ENCODE data around the gene SCO2. TPM values are rescaled to one million over a fixed set of nuclear protein-coding genes. Genes with fewer than 3 reads are reported as not detected.
A peak's percentile ranks its signal among the peaks of the same experiment; 100 is the strongest.

Gene SCO2
- polyA plus RNA-seq: 10 to 100 TPM in 1 of 3 donors, 1 to 10 TPM in 2; 8.3 to 14.8 (median 9.9) TPM

GRCh38 chr22:50525104-50525857, at the start of gene SCO2:
Gene SCO2 (minus strand): TSS chr22:50525598. CDS start chr22:50524411, 1,187 bp downstream.
- peak; percentile 97 to 98 (median 98) for DNase-seq
- H3K4me1 Mint-ChIP-seq: peaks cover 27 to 29% of the 10 kb centered on the region in 2 donors
- no peaks in the 10 kb centered on the region for H3K36me3 Mint-ChIP-seq
- peaks cover 9 to 16% (median 13%) of the 10 kb centered on the region in 3 donors for H3K27me3 Mint-ChIP-seq (ENCODE audit: low read depth in 3 of 3)
- no peaks in the 10 kb centered on the region for H3K9me3 Mint-ChIP-seq
- peak within 1 kb of the TSS; percentile 73 to 92 (median 86) for H3K27ac Mint-ChIP-seq
- peak within 1 kb of the TSS; percentile 84 to 89 (median 87) for H3K4me3 Mint-ChIP-seq

- Mint-ChIP-seq H3K27ac (no peak overlapping the region), H3K4me1 (peaks cover 5 to 8% of the 10 kb centered on the region in 2 donors), H3K27me3 (ENCODE audit: low read depth in 3 of 3) (peaks cover 0 to 2% (median 2%) of the 10 kb centered on the region in 3 donors), H3K36me3 (peaks cover 0 to 6% (median 0%) of the 10 kb centered on the region in 3 donors), H3K4me3 (no peak overlapping the region), H3K9me3 (no peaks in the 10 kb centered on the region)
- no peak for DNase-seq
Observed at GRCh38 chr22:50574383-50574755, 49.0 kb upstream of the SCO2 start.

- no peak overlapping the region for H3K27ac Mint-ChIP-seq
- H3K4me1 Mint-ChIP-seq: peaks cover 5 to 8% of the 10 kb centered on the region in 2 donors
- peaks cover 0 to 2% (median 2%) of the 10 kb centered on the region in 3 donors for H3K27me3 Mint-ChIP-seq (ENCODE audit: low read depth in 3 of 3)
- no peak for DNase-seq
- H3K4me3 Mint-ChIP-seq: no peak overlapping the region
- no peaks in the 10 kb centered on the region for H3K9me3 Mint-ChIP-seq
- peaks cover 0 to 8% (median 0%) of the 10 kb centered on the region in 3 donors for H3K36me3 Mint-ChIP-seq
Observed at GRCh38 chr22:50573491-50574382, 48.3 kb upstream of the SCO2 start.

- no peaks in the 10 kb centered on the region for H3K9me3 Mint-ChIP-seq
- H3K4me1 Mint-ChIP-seq: peaks cover 5 to 8% of the 10 kb centered on the region in 2 donors
- no peak for DNase-seq
- peaks cover 0 to 8% (median 0%) of the 10 kb centered on the region in 3 donors for H3K36me3 Mint-ChIP-seq
- peaks cover 0 to 2% (median 2%) of the 10 kb centered on the region in 3 donors for H3K27me3 Mint-ChIP-seq (ENCODE audit: low read depth in 3 of 3)
- no peak overlapping the region for H3K27ac Mint-ChIP-seq
- H3K4me3 Mint-ChIP-seq: no peak overlapping the region
Observed at GRCh38 chr22:50572965-50573364, 47.6 kb upstream of the SCO2 start.

GRCh38 chr22:50571264-50572175, 46.1 kb upstream of the SCO2 start:
- DNase-seq: no peak
- H3K9me3 Mint-ChIP-seq: no peaks in the 10 kb centered on the region
- no peaks in the 10 kb centered on the region for H3K4me1 Mint-ChIP-seq
- no peak overlapping the region for H3K27ac Mint-ChIP-seq
- peaks cover 0 to 2% (median 0%) of the 10 kb centered on the region in 3 donors for H3K27me3 Mint-ChIP-seq (ENCODE audit: low read depth in 3 of 3)
- H3K4me3 Mint-ChIP-seq: no peak overlapping the region
- peaks cover 0 to 8% (median 0%) of the 10 kb centered on the region in 3 donors for H3K36me3 Mint-ChIP-seq

GRCh38 chr22:50570861-50571260, 45.5 kb upstream of the SCO2 start:
- Mint-ChIP-seq H3K27me3 (ENCODE audit: low read depth in 3 of 3) (peaks cover 0 to 2% (median 0%) of the 10 kb centered on the region in 3 donors), H3K36me3 (peaks cover 0 to 4% (median 0%) of the 10 kb centered on the region in 3 donors), H3K4me3 (no peak overlapping the region), H3K27ac (no peak overlapping the region), H3K9me3 (no peaks in the 10 kb centered on the region), H3K4me1 (no peaks in the 10 kb centered on the region)
- DNase-seq: no peak

- Mint-ChIP-seq H3K4me1 (no peaks in the 10 kb centered on the region), H3K9me3 (no peaks in the 10 kb centered on the region), H3K27me3 (ENCODE audit: low read depth in 3 of 3) (peaks cover 0 to 2% (median 1%) of the 10 kb centered on the region in 3 donors), H3K4me3 (no peak overlapping the region), H3K27ac (no peak overlapping the region), H3K36me3 (peaks cover 0 to 4% (median 0%) of the 10 kb centered on the region in 3 donors)
- DNase-seq: no peak
Observed at GRCh38 chr22:50569896-50570535, 44.6 kb upstream of the SCO2 start.

- Mint-ChIP-seq H3K27ac (no peak overlapping the region), H3K4me1 (no peaks in the 10 kb centered on the region), H3K27me3 (ENCODE audit: low read depth in 3 of 3) (peaks cover 0 to 2% (median 1%) of the 10 kb centered on the region in 3 donors), H3K36me3 (peaks cover 0 to 4% (median 0%) of the 10 kb centered on the region in 3 donors), H3K4me3 (no peak overlapping the region), H3K9me3 (no peaks in the 10 kb centered on the region)
- DNase-seq: no peak
Observed at GRCh38 chr22:50569041-50569459, 43.7 kb upstream of the SCO2 start.

- DNase-seq: no peak
- Mint-ChIP-seq H3K27ac (no peak overlapping the region), H3K4me3 (no peak overlapping the region), H3K4me1 (peaks cover 2 to 3% of the 10 kb centered on the region in 2 donors), H3K9me3 (no peaks in the 10 kb centered on the region), H3K36me3 (peaks cover 0 to 4% (median 0%) of the 10 kb centered on the region in 3 donors), H3K27me3 (ENCODE audit: low read depth in 3 of 3) (peaks cover 0 to 2% (median 1%) of the 10 kb centered on the region in 3 donors)
Observed at GRCh38 chr22:50568626-50569025, 43.2 kb upstream of the SCO2 start.

GRCh38 chr22:50567721-50568252, 42.4 kb upstream of the SCO2 start:
- peaks cover 1 to 5% (median 5%) of the 10 kb centered on the region in 3 donors for H3K27me3 Mint-ChIP-seq (ENCODE audit: low read depth in 3 of 3)
- peaks cover 0 to 4% (median 0%) of the 10 kb centered on the region in 3 donors for H3K36me3 Mint-ChIP-seq
- peaks cover 10 to 11% of the 10 kb centered on the region in 2 donors for H3K4me1 Mint-ChIP-seq
- no peaks in the 10 kb centered on the region for H3K9me3 Mint-ChIP-seq
- DNase-seq: no peak
- no peak overlapping the region for H3K27ac Mint-ChIP-seq
- H3K4me3 Mint-ChIP-seq: no peak overlapping the region

- peaks cover 8 to 16% (median 9%) of the 10 kb centered on the region in 3 donors for H3K27me3 Mint-ChIP-seq (ENCODE audit: low read depth in 3 of 3)
- peaks cover 0 to 1% (median 0%) of the 10 kb centered on the region in 3 donors for H3K36me3 Mint-ChIP-seq
- no peak for DNase-seq
- H3K4me1 Mint-ChIP-seq: peaks cover 22 to 26% of the 10 kb centered on the region in 2 donors
- no peaks in the 10 kb centered on the region for H3K9me3 Mint-ChIP-seq
- H3K4me3 Mint-ChIP-seq: peak overlapping the region in 2 of 5 donors; percentile 23 to 29
- H3K27ac Mint-ChIP-seq: peak overlapping the region in 1 of 6 donors; percentile 40
Observed at GRCh38 chr22:50564289-50564688, 38.9 kb upstream of the SCO2 start.

GRCh38 chr22:50563413-50564160, 38.2 kb upstream of the SCO2 start:
- H3K27ac Mint-ChIP-seq: peak overlapping the region; percentile 15 to 94 (median 90)
- DNase-seq: no peak
- H3K36me3 Mint-ChIP-seq: no peaks in the 10 kb centered on the region
- peak overlapping the region; percentile 92 to 97 (median 94) for H3K4me3 Mint-ChIP-seq
- peaks cover 22 to 26% of the 10 kb centered on the region in 2 donors for H3K4me1 Mint-ChIP-seq
- H3K9me3 Mint-ChIP-seq: no peaks in the 10 kb centered on the region
- peaks cover 8 to 16% (median 9%) of the 10 kb centered on the region in 3 donors for H3K27me3 Mint-ChIP-seq (ENCODE audit: low read depth in 3 of 3)

Data from immature natural killer cell (primary cell).